ENCODE results near the gene CSAD.
"Not testable (repeated sequence)": the region's sequence is repeated elsewhere in the genome, so short reads cannot be mapped to it uniquely, and the experiment has no call there.

The CSAD gene

DNA sequence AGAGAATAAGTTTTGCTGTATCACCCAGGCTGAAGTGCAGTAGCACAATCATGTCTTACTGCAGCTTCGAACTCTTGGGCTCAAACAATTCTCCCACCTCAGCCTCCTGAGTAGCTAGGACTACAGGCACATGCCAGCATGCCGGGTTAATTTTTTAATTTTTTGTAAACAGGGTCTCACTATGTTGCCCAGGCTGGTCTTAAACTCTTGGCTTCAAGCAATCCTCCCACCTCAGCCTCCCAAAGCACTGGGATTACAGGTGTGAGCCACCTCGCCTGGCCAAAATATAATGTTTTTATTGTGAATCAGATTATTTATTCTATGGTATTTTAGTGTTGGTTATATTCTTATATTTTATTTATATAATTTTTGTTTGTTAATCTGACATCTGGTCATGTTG is 4.0 kb downstream of the CSAD start:
- no peak for DNase-seq

DNA sequence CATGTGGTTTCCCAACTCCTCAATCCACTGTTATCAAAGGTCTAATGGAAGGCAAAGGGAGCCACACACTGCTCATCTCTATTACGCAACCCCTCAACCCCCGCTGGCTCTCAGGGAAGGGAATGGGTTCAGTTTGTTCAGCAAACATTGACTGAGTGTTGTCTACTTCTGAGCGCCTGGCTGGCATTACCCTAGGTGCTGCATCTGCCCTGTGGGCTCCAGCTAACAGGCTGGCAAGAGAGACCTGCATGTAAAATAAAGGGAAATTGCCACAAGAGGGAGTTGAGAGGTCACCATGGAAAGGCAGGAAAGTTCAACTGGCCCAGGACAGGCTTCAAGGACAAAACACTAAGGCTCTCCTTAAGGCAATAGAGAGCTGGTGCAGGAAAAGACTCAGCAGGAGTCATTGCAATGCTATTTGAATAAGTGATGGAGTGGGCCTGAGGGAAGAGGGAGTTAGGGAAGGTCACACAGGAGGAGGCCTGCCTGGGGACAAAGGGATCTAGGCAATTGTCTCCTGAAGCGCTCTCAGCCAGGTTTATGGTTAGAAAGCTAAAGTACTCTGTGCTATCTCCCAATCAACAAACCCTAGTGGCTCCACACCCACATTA is 5.7 kb downstream of the CSAD start:
- DNase-seq = peak; percentile 68

DNA sequence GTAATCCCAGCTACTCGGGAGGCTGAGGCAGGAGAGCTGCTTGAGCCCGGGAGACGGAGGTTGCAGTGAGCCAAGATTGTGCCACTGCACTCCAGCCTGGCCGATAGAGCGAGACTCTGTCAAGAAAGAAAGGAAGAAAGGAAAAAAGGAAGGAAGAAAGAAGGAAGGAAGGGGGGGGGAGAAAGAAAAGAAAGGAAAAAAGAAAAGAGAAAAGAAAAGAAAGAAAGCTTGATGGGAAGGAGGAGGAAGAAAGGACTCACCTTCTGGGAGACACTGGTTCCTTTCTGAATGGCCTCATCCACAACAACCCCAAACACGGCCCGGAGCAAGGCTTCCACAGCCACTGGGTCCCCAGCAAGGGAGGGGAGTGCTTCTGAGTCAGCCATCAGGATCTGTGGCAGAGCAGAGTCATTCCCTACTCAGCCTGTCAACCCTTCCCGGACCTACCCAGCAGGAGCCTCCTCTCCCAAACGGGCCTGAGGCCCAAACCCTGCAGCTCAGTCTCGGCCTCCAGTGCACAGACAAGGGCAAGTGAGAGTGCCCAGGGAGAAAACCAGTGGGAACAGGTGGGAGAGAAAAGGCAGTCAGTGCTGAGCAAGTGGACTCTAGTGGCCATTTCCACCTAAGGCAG is 7.5 kb downstream of the CSAD start:
- no peak for DNase-seq

DNA sequence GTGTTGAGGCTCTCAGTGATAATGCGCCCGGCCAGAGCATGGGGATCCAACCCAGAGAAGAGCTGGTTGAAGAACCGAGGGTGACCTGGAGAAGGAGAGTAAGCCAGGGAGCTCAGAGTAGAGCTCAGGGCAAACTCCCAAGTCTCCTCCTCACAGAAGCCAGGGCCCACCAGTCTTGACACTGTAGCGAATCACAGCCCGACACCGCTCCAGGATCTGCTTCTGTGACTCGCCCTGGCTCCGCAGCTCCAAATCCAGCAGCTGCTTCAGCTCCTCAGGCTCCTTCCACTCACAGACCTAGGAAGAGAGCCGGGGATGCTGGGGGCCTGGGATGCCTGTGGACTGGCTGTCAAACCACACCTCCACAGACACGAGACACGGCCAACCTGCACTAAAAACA is 8.4 kb downstream of the CSAD start:
- no peak for DNase-seq

DNA sequence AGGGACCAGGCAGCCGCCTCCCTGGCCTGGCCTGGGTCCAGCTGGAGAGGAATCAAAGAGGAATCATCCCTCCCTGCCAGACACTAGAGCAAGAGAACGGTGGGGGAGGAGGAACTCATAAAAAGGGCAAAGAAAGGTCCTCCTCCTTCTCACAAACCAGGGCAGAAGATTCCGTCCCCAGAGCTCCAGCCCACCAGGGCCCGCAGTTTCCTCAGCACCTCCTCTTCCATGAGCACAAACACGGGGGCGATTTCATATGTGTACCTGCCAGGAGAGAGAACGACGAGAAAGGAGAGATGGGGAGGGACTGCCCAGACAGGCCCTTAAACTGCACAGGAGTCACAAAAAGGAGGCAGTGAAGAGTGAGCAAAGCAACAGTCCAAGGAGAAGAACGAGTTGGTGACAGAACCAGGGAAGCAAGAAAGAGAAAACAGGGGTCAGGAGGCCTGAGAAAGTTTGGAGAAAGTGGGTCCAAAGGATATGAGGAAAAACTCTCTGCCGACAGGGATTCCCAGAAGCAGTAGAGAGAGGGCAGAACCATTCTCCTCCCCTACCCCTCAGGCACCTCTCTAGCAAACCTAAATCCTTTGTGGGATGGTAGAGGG is 8.9 kb downstream of the CSAD start:
- peak; percentile 20 for DNase-seq

DNA sequence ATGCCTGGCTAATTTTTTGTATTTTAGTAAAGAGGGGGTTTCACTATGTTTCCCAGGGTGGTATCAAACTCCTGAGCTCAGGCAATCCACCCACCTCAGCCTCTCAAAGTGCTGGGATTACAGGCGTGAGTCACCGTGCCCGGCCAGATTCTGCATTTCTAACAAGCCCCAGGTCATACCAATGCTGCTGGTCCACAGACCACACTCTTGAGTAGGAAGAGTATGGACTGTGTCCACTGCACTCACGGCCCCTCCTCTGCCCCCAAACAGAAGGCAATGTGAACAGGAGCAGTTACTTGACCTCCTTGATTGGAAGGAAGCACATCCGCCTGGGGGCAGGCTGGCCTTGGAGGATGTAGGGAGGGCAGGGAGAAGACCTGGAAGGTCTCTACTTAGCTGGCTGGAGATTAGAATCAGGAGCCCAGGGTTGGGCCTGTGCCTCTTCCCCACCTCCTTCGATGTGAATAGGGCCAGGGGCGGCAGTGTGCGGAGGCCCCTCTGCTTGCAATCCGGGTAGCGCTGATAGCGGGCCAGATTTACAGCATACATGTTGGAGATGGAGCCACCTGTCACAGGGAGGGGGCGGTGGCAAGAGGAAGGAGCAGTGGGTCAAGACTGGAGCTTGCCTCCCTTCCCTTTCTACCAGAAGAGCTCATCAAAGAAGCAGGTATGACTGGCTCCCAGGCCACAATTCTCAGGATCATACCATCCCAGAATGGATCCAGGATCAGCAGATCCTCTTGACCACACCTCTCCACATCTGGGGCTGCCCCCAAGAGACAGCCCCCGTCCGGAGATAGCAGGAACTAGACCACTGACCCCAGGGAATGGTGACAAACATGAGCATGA is 9.6 kb downstream of the CSAD start:
- no peak for DNase-seq

DNA sequence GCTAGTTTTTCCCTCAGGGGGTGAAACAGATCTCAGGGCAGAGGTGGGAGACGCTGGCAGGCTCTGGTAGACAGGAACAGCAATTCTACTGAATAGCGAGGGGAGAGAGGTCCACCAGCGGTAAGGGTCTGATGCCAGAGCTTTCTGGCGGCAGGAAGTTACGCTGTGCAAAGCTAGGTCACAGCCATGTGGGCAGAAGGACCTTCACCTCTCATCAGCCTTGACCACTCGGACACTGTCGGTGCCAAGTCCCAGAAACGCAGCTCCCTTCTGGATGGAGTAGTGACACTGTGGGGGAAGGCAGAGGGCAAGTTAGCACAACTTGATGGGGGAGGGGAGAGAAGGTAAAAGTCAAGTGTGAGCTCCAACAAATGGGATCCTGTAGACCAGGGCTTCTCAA is 10.5 kb downstream of the CSAD start:
- DNase-seq = no peak

DNA sequence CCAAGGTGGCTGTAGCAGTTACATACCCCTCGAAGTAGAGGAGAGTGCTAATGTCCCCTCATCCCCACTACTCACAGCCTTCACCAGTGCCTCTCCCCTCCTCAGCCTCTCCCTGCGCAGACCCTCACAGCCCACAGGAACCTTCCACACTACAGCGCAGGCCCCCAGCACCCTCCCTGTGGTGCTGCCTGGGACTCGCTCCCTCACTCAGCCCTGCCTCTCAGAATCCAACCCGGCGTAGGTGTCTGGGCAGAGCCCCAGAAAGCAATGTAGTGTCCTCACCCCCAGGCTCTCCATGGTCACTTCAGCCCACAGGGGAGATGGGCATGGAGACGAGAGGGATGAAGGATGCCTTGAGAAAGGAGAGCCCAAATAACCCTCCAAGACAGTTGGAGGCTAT is 11.1 kb downstream of the CSAD start:
- DNase-seq = no peak

DNA sequence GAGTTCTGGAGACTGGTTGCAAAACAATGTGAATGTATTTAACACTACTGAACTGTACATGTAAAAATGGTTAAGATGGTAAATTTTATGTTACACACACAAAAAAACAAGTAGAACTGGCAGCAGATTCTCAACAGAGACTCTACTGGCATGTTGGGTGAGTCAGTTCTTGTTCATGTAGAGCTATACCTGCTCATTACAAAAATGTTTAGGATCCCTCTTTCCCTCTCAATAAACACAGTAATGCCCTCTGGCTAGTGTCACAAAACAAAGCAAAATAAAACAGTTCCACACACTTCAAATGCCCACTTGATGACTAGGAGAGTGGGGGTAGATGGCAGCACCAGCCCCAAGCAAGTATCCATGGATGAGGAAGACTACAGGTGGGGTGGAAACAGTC is 13.9 kb downstream of the CSAD start:
- no peak for DNase-seq

DNA sequence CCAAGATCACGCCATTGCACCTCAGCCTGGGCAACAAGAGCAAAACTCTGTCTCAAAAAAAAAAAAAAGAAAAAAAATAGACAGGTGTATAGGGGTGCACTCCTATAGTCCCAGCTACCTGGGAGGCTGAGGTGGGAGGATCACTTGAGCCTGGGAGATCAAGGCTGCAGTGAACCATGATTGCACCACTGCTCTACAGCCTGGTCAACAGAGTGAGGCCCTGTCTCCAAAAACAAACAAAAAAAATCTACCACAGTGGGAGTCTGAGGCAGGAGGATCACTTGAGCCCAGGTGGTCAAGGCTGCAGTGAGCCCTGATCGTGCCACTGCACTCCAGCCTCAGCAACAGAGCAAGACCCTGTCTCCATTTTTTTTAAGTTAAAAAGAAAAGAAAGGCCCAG is 17.7 kb downstream of the CSAD start:
- DNase-seq = not testable (repeated sequence)

DNA sequence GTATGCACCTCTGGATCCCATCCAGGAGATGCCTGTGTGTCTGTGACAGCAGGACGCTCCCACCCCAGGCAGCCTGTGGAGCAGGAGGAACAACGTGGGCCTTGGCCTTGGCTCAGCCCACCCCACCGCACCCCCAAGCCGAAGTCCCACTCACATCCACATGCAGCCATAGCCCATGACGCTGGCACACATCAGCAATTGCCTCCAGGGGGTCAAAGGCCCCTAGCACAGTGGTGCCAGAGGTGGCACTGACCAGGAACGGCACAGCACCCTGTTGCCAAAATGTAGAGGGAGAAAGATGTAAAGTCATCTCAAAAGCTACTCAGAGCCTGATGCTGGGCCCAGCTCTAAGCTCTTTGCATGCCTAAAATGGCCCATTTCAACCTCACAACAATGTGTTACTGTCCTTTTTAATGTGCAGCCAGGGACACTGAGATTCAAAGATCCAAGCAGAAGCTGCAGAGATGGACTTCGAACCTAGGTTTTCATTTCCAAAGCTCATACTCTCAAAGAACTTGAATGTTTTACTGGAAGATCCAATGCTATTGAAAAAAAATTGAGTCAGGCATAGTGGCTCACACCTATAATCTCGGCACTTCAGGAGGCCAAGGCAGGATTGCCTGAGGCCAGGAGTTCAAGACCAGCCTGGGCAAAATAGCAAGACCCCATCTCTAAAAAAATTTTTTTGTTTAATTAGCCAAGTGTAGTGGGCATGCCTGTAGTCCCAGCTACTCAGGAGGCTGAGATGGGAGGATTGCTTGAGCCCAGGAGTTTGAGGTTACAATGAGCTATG is 19.4 kb downstream of the CSAD start:
- DNase-seq = no peak

DNA sequence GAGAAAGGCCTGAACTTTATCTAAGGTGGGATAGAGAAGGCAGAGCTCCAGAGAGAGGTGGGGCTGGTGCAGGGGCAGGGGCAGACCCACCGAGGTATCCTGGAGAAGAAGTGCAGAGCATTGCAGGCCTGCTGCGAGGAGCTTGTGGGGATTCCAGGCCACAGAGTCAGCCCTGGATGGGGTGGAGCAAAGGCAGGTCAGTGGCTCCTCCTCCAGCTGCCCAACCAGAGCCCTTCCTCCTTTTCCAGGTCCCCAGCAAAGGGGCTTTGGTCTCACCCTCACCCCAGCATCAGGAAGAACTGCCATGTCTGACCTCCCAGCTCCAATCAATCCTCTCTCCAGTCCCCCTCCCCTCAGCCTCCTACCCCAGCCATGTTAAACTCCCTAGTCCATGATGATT is 20.1 kb downstream of the CSAD start:
- no peak for DNase-seq

DNA sequence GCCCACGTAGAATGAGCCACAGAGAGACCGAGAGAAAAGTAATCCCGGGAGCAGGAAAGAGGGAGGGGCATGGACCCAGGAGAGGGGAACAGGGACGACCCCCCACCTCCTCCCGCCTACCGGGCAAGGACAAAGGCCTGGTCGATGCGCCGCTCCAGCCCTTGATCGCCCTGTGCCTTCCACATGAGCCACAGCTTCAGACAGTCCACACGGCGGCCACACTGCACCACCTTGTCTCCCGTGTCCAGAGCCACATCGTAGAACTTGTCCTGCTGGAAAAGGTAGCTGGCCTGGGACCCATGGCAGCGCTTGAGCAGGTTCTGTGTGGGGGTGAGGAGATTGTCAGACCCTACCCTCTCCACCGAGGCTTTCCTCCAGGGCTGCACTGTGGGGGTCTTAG is 20.7 kb downstream of the CSAD start:
- no peak for DNase-seq

DNA sequence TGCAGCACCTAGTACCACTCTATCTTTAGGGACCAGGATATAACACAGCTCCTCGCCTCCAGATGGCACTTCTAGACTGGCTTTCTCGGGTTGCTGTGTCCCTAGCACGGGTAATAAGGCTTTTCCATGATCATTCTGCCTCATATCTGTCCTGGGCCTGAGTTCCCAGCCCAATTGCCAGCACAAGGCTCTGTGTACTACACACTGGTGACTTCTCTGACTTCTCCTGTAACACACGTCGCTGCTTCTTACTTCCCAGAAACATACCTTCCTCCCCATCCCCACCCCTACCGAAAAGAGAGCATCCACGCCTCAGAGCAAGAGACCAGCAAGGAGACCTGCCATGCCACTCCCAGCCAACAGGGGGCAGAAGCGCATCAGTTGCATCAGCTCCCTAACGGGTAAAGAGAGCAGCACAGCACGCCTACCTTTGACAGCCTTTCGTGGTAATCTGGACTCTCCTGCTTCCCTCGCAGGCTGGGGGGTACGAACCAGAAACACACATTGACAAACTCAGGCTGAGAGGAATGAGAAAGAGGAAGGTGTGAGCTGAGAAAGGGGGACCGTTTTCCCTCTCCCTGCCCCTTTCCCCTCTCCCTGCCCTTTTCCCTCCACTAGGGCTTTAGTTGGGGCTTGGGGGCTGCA is 21.4 kb downstream of the CSAD start:
- peak; percentile 72 for DNase-seq

DNA sequence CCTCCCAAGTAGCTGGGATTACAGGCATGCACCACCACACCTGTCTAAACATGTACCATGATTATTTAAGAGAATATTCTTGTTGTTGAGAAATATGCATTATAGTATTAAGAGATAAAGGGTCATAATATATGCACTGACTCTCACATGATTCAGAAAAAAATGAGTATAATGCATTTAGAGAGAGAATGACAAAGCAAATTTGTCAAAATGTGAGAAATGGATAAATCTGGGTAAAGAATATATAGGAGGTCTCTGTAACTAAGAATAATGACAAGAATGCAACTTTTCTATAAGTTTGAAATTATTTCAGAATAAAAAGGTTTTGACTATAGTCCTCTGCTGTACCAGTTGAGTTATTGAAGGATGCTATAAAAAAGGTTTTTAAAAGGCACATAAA is 28.3 kb downstream of the CSAD start:
- no peak for DNase-seq

DNA sequence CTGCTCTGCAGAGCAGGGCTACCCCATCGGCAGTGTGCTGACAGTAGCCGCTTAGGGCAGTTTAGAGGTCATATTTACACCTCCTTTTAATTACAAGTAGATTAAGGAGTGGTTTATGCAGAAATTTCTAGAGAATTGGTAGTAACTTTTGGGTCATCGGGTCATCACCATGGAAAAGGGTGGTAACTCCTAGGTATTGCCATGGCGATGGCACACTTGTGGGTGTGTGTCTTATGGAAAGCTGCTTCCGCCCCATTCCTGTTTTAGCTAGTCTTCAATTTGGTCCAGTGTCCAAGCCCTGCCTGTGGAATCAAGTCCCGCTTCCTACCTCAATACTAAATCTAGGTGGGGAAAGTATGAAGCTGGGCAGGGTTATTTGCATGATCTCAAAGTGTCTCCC is 29.7 kb downstream of the CSAD start:
- no peak for DNase-seq

DNA sequence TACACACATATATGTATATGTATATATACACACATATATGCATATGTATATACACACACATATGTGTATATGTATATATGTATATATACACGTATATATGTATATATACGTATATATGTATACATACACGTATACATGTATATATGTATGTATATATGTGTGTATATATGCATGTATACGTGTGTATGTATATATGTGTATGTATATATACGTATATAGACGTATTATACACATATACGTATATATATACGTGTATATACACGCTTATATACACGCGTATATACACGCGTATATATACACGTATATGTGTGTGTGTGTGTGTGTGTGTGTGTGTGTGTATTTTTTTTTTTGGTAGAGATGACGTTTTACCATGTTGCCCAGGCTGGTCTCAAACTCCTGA is 33.1 kb downstream of the CSAD start:
- DNase-seq = no peak

DNA sequence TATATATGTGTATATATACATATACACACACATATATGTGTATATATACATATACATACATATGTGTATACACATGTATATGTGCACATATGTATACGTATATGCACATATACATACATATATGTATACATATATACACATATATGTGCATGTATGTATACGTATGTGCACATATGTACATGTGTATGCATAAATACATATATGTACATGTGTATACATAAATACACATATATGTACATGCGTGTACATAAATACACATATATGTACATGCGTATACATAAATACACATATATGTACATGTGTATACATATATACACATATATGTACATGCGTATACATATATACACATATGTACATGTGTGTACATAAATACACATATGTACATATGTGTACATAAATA is 33.5 kb downstream of the CSAD start:
- DNase-seq = no peak

DNA sequence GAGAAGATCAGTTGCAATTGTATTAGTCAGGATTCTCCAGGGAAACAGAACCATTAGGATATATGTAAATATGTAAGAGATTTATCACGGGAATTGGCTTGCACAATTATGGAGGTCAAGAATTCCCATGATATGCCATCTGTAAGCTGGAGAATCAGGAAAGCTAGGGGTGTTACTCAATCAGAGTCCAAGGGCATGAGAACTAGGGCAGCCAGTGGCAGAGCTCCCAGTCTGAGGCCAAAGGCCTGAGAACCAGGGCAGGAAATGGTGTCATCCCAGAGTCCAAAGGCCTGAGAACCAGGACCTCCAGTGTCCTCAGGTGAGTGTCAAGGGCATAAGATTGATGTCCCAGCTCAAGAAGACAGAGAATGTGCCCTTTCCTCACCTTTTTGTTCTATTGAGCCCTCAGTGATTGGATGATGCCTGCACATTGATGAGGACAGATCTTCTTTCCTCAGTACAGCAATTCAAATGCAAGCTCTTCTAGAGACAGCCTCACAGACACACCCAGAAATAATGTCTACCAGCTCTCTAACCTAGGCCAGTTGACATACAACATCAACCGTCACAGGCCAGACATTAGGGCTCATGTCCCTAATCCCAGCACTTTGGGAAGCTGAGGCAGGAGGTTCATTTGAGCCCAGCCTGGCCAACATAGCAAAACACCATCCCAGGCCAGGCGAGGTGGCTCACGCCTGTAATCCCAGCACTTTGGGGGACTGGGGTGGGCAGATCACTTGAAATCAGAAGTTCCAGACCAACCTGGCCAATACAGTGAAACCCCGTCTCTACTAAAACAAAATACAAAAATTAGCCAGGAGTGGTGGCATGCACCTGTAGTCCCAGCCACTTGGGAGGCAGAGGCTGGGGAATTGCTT is 35.1 kb downstream of the CSAD start:
- DNase-seq = no peak

DNA sequence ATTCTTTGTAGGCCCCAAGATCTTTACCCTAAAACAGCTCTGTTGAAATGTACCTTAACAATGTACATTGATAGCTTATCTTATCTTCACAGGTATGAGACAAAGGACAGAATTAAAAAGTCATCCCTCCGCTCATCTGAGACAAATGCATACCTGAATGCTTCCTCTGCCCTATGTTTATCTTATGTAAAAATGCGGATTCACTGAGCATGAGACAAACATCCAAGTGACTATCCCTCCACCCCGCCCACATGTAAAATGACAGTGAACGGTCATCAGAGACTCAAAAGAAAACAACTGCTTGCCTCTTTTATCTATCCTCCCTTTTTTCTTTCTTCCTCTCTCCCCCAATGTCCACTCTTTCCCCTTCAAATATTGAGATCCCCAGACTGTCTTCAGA is 37.4 kb downstream of the CSAD start:
- DNase-seq = no peak

DNA sequence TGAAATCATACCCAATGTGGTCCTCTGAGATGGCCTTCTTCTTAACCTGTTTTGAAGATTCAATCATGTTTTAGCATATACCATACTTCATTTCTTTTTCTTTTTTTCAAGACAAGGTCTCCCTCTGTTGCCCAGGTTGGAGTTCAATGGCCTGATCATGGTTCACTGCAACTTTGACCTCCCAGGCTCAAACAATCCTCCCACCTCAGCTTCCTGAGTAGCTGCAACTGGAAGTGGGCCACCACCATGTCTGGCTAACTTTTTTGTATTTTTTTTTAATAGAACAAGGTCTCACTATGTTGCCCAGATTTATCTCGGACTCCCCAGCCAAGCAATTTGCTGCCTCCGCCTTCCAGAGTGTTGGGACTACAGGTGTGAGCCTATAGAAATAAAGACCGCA is 47.0 kb downstream of the CSAD start:
- no peak for DNase-seq

DNA sequence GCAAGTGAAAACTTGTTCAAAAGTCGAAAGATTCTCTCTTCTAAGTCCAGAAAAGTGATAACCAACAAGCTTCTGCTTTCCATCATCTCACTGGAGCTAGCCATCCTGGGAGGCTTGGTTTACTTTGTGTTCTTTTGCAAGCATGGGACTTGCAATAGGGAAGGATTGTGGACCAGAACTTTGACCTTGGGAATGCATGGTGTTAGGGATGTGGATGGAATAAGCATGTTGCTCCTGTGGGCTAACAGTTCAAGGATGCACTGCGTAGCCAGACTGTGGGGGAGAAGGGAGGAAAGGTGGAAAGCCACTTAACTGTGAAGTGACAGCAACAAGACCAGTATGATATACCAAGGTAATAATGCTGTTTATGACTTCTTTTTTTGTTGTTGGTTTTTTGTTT is 48.9 kb downstream of the CSAD start:
- no peak for DNase-seq
